Mucosa of descending colon (tissue), 3 donors: Measurements from ENCODE around the gene BANK1. TPM values are rescaled to one million over a fixed set of nuclear protein-coding genes. Genes with fewer than 3 reads are reported as not detected.

Experiments used
- ATAC-seq: fragments of 200-7000 bp; cut with Tn5 transposase; one replicate; pipeline ENCODE4 v1.9.1; 2020; ENCODE audit warnings: mild to moderate bottlenecking, moderate library complexity
- DNase-seq, 3 donors: peaks; one replicate each; pipeline ENCODE4 v3.0.0-alpha.2; 2020
- H3K36me3 ChIP-seq: fragments of 200-600 bp; one replicate; pipeline ENCODE4 v1.8.0; 2021; ENCODE audit warnings: low read depth, mild to moderate bottlenecking
- H3K4me1 ChIP-seq: fragments of 200-600 bp; one replicate; pipeline ENCODE4 v1.8.0; 2021; ENCODE audit warnings: low read depth, mild to moderate bottlenecking
- H3K4me3 ChIP-seq: fragments of 200-600 bp; one replicate; pipeline ENCODE4 v1.8.0; 2021; ENCODE audit warnings: mild to moderate bottlenecking
- H3K9me3 ChIP-seq: fragments of 200-600 bp; one replicate; pipeline ENCODE4 v1.8.0; 2021; ENCODE audit warnings: mild to moderate bottlenecking
- CTCF ChIP-seq: fragments of 200-600 bp; IDR thresholded peaks from one replicate; pipeline ENCODE4 v1.8.0; 2022; ENCODE audit warnings: antibody characterized with exemption, mild to moderate bottlenecking
- intact Hi-C, 2 donors: fragments of 100-400 bp; cut with DNase I in 1 of 2; cut with micrococcal nuclease in 1 of 2; formaldehyde crosslinking; loops; one replicate each; pipeline versions ENCODE4 v1.11.0 to v1.11.1; 2022; cut with DNase I, micrococcal nuclease
- total RNA-seq, 3 donors: library from RNA; stranded (reverse); fragmentation: NEBNext Ultra II Directional in 2 of 3; extraction: Animal tissue kit (Norgen Biotek cat#: 25700) in 2 of 3; gene quantifications; one replicate each; pipeline versions ENCODE4 v1.2.1 to v1.2.4, GENCODE V29; 2021 to 2023
- donor health status: DM: no; HTN: no; CAD: no; lungs with moderate emphysema.
- donor health status: DM: no; HTN: no; CAD: no.
- donor health status: DM: no; HTN: yes; CAD: no.

The BANK1 gene
- total RNA-seq, 3 donors from 2014 or later, result 0.73 to 1.1 (median 0.78) TPM

- intact Hi-C loops, result no loop called here
- no peak for TF ChIP-seq CTCF
- Histone ChIP-seq H3K4me3 (no peak overlapping the region), H3K9me3 (no peaks in the 10 kb centered on the region), H3K4me1 (no peaks in the 10 kb centered on the region), H3K36me3 (no peaks in the 10 kb centered on the region)
- DNase-seq (no peak), ATAC-seq (no peak)
Observed at GRCh38 chr4:102064747-102065442, 274.4 kb downstream of the BANK1 start.

GRCh38 chr4:102076622-102077021 lies 286.1 kb downstream of the BANK1 start:
- no peaks in the 10 kb centered on the region for H3K36me3 ChIP-seq
- TF ChIP-seq CTCF, result no peak
- intact Hi-C loops, result no loop called here
- ATAC-seq, result no peak
- no peaks in the 10 kb centered on the region for H3K4me1 ChIP-seq
- no peaks in the 10 kb centered on the region for H3K9me3 ChIP-seq
- H3K4me3 ChIP-seq, result no peak overlapping the region
- DNase-seq, result no peak

GRCh38 chr4:102080184-102080583 lies 289.7 kb downstream of the BANK1 start:
- no peak for ATAC-seq
- Histone ChIP-seq H3K9me3 (no peaks in the 10 kb centered on the region), H3K4me1 (no peaks in the 10 kb centered on the region), H3K36me3 (no peaks in the 10 kb centered on the region), H3K4me3 (no peak overlapping the region)
- DNase-seq, result no peak
- intact Hi-C loops, result no loop called here
- no peak for TF ChIP-seq CTCF

GRCh38 chr4:102089850-102090621 lies 299.5 kb downstream of the BANK1 start:
- no peak for TF ChIP-seq CTCF
- no peaks in the 10 kb centered on the region for H3K36me3 ChIP-seq
- no peak overlapping the region for H3K4me3 ChIP-seq
- DNase-seq, result no peak
- ATAC-seq, result no peak
- intact Hi-C loops, result no loop called here
- no peaks in the 10 kb centered on the region for H3K9me3 ChIP-seq
- no peaks in the 10 kb centered on the region for H3K4me1 ChIP-seq

GRCh38 chr4:102091656-102092055 lies 301.1 kb downstream of the BANK1 start:
- Histone ChIP-seq H3K36me3 (no peaks in the 10 kb centered on the region), H3K4me1 (no peaks in the 10 kb centered on the region), H3K9me3 (no peaks in the 10 kb centered on the region), H3K4me3 (no peak overlapping the region)
- TF ChIP-seq CTCF, result no peak
- ATAC-seq (no peak), DNase-seq (no peak)
- intact Hi-C loops, result no loop called here
